ENCODE measurements around the gene CDNF. TPM values are rescaled to one million over a fixed set of nuclear protein-coding genes. Genes with fewer than 3 reads are reported as not detected.
"Not testable (repeated sequence)": the region's sequence is repeated elsewhere in the genome, so short reads cannot be mapped to it uniquely, and the experiment has no call there.

CDNF gene
- total and polyA plus RNA-seq, 2 donors (not counting 3 experiments of a cell fraction or from before 2014, with no cell fraction given), result 0.40 to 0.58 TPM

DNA sequence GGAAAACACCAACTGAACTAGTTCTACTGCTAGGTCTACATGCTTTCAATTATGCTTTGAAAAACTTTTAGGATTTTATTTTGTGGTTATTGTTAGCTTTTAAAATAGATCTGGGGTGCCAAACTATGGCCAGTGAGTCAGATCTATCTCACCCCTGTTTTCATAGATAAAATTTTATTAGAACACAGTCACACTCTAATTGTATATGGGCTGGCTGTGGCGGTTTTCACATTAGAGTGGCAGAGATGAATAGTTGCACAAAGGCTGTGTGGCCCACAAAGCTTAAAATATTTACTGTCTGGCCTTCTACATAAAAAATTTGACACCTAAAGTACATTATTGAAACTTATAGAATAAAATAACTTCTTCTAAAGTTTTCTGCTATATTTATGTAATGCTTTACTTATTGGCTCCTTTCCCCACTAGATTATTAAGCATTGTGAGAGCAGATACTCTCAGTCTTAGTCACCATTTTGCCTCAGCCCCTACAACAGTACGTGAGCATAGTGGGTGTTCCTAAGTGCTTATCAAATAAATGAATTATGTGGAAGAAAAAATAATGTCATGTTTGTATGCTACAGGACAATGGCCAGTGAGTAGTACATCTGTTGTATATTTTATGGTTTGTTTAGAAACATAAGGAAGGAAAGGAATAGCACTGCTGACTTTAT lies 35.4 kb upstream of the CDNF start:
- BruUV-seq (replicated peaks), result no TSS peak
- Histone ChIP-seq H3K4me3 (replicated peaks in 1 of 3; ENCODE audit: insufficient read depth in 1 of 3, low read depth in 1 of 3, low read length in 3 of 3) (no peak overlapping the region), H3K9me3 (replicated peaks; ENCODE audit: control insufficient read depth, insufficient read depth, low read length) (no peaks in the 10 kb centered on the region), H3K27me3 (ENCODE audit: control insufficient read depth in 2 of 2, insufficient read depth in 2 of 2, low read length in 2 of 2) (no peaks in the 10 kb centered on the region), H4K20me1 (replicated peaks; ENCODE audit: control insufficient read depth, extremely low read depth, insufficient read depth, low read length) (no peaks in the 10 kb centered on the region), H3K9ac (replicated peaks; ENCODE audit: extremely low read depth, insufficient read depth, low read length) (no peak overlapping the region), H3K36me3 (ENCODE audit: control insufficient read depth in 2 of 2, extremely low read depth in 1 of 2, insufficient read depth in 2 of 2, low read length in 2 of 2) (peaks cover 0 to 5% of the 10 kb centered on the region in 2 experiments), H3K79me2 (ENCODE audit: control insufficient read depth, insufficient read depth, low read length) (peaks cover 15% of the 10 kb centered on the region), H2AFZ (ENCODE audit: low read depth, low read length) (no peak overlapping the region), H3K27ac (ENCODE audit: insufficient read depth, low read depth, low read length) (no peak overlapping the region), H3K4me1 (ENCODE audit: control insufficient read depth, extremely low read depth, insufficient read depth, low read length) (peaks cover 8% of the 10 kb centered on the region), H3K9me1 (replicated peaks; ENCODE audit: control insufficient read depth, extremely low read depth, insufficient read depth, low read length) (no peaks in the 10 kb centered on the region), H3K4me2 (ENCODE audit: insufficient read depth, low read length) (peak overlapping the region; percentile 3)
- ChIA-PET CTCF (no interaction called here), POLR2A (no interaction called here)
- peak; percentile 26 for DNase-seq (ENCODE audit: low read depth, low spot score)
- no peak for FAIRE-seq
- TF ChIP-seq FOS (IDR thresholded peaks at IDR 0.05; ENCODE audit: borderline replicate concordance, insufficient read depth, low read length), result peak; percentile 17
- no peak for TF ChIP-seq EZH2 (IDR thresholded peaks at IDR 0.05; ENCODE audit: borderline replicate concordance, low read depth, low read length, severe bottlenecking)
- no peak for TF ChIP-seq MYC (IDR thresholded peaks at IDR 0.05; ENCODE audit: low read depth, low read length)
- dilution Hi-C loops (cut with MboI; ENCODE audit: extremely low pct_ligation_motif_present, low sequenced_read_pairs), result no loop called here
- intact Hi-C loops (cut with micrococcal nuclease), result loop anchor here (10.0 kb wide), 1 partner anchor 212 kb away; the partner anchor contains the start of gene ACBD7

DNA sequence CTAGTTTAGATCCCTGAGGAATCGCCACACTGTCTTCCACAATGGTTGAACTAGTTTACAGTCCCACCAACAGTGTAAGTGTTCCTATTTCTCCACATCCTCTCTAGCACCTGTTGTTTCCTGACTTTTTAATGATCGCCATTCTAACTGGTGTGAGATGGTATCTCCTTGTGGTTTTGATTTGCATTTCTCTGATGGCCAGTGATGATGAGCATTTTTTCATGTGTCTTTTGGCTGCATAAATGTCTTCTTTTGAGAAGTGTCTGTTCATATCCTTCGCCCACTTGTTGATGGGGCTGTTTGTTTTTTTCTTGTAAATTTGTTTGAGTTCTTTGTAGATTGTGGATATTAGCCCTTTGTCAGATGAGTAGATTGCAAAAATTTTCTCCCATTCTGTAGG lies 27.0 kb upstream of the CDNF start:
- POLR2A ChIA-PET; BruUV-seq (replicated peaks); H3K9me3 ChIP-seq (replicated peaks; ENCODE audit: control insufficient read depth, insufficient read depth, low read length); H3K4me3 ChIP-seq (replicated peaks in 1 of 3; ENCODE audit: insufficient read depth in 1 of 3, low read depth in 1 of 3, low read length in 3 of 3); dilution Hi-C loops (cut with MboI; ENCODE audit: extremely low pct_ligation_motif_present, low sequenced_read_pairs); H3K9ac ChIP-seq (replicated peaks; ENCODE audit: extremely low read depth, insufficient read depth, low read length); H4K20me1 ChIP-seq (replicated peaks; ENCODE audit: control insufficient read depth, extremely low read depth, insufficient read depth, low read length); H3K79me2 ChIP-seq (ENCODE audit: control insufficient read depth, insufficient read depth, low read length); CTCF ChIA-PET; H3K9me1 ChIP-seq (replicated peaks; ENCODE audit: control insufficient read depth, extremely low read depth, insufficient read depth, low read length); intact Hi-C loops (cut with micrococcal nuclease); H3K36me3 ChIP-seq (ENCODE audit: control insufficient read depth in 2 of 2, extremely low read depth in 1 of 2, insufficient read depth in 2 of 2, low read length in 2 of 2); FAIRE-seq; H3K4me1 ChIP-seq (ENCODE audit: control insufficient read depth, extremely low read depth, insufficient read depth, low read length); DNase-seq (ENCODE audit: low read depth, low spot score); H2AFZ ChIP-seq (ENCODE audit: low read depth, low read length); H3K4me2 ChIP-seq (ENCODE audit: insufficient read depth, low read length); H3K27me3 ChIP-seq (ENCODE audit: control insufficient read depth in 2 of 2, insufficient read depth in 2 of 2, low read length in 2 of 2); H3K27ac ChIP-seq (ENCODE audit: insufficient read depth, low read depth, low read length): not testable (repeated sequence)

DNA sequence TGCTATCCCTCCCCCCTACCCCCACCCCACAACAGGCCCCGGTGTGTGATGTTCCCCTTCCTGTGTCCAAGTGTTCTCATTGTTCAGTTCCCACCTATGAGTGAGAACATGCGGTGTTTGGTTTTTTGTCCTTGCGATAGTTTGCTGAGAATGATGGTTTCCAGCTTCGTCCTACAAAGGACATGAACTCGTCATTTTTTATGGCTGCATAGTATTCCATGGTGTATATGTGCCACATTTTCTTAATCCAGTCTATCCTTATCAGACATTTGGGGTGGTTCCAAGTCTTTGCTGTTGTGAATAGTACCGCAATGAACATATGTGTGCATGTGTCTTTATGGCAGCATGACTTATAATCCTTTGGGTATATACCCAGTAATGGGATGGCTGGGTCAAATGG lies 26.6 kb upstream of the CDNF start:
- H3K4me2 ChIP-seq (ENCODE audit: insufficient read depth, low read length); BruUV-seq (replicated peaks); H3K27ac ChIP-seq (ENCODE audit: insufficient read depth, low read depth, low read length); FAIRE-seq; H3K9ac ChIP-seq (replicated peaks; ENCODE audit: extremely low read depth, insufficient read depth, low read length); H3K36me3 ChIP-seq (ENCODE audit: control insufficient read depth in 2 of 2, extremely low read depth in 1 of 2, insufficient read depth in 2 of 2, low read length in 2 of 2); H3K9me1 ChIP-seq (replicated peaks; ENCODE audit: control insufficient read depth, extremely low read depth, insufficient read depth, low read length); H3K4me3 ChIP-seq (replicated peaks in 1 of 3; ENCODE audit: insufficient read depth in 1 of 3, low read depth in 1 of 3, low read length in 3 of 3); H3K4me1 ChIP-seq (ENCODE audit: control insufficient read depth, extremely low read depth, insufficient read depth, low read length); H3K79me2 ChIP-seq (ENCODE audit: control insufficient read depth, insufficient read depth, low read length); H4K20me1 ChIP-seq (replicated peaks; ENCODE audit: control insufficient read depth, extremely low read depth, insufficient read depth, low read length); CTCF ChIA-PET; H3K27me3 ChIP-seq (ENCODE audit: control insufficient read depth in 2 of 2, insufficient read depth in 2 of 2, low read length in 2 of 2); dilution Hi-C loops (cut with MboI; ENCODE audit: extremely low pct_ligation_motif_present, low sequenced_read_pairs); DNase-seq (ENCODE audit: low read depth, low spot score); H2AFZ ChIP-seq (ENCODE audit: low read depth, low read length); intact Hi-C loops (cut with micrococcal nuclease); H3K9me3 ChIP-seq (replicated peaks; ENCODE audit: control insufficient read depth, insufficient read depth, low read length): not testable (repeated sequence)
- POLR2A ChIA-PET, result interaction anchor here (0.7 kb wide), 1 partner anchor 1275 kb away, joined by 3 read pairs; no protein-coding TSS in a partner anchor
